Measurements from ENCODE around the gene TRIM8.

The TRIM8 gene

GRCh38 chr10:102644066-102644645 is at the start of gene TRIM8:
TRIM8 (plus strand) TSS chr10:102644479; CDS start chr10:102644618, 139 bp downstream.
- H3K4me3 ChIP-seq (ENCODE audit: low read depth, low read length), result peak within 1 kb of the TSS; percentile 72

- H3K4me3 ChIP-seq (ENCODE audit: low read depth, low read length), result no peak overlapping the region
These were observed 49.0 kb upstream of the TRIM8 start for GRCh38 chr10:102595293-102595692.

- no peak overlapping the region for H3K4me3 ChIP-seq (ENCODE audit: low read depth, low read length)
These were observed 48.4 kb upstream of the TRIM8 start for GRCh38 chr10:102595897-102596296.

- no peak overlapping the region for H3K4me3 ChIP-seq (ENCODE audit: low read depth, low read length)
These were observed 47.7 kb upstream of the TRIM8 start for GRCh38 chr10:102596506-102596971.

- no peak overlapping the region for H3K4me3 ChIP-seq (ENCODE audit: low read depth, low read length)
These were observed 46.9 kb upstream of the TRIM8 start for GRCh38 chr10:102597131-102597991.

- no peak overlapping the region for H3K4me3 ChIP-seq (ENCODE audit: low read depth, low read length)
These were observed 46.0 kb upstream of the TRIM8 start for GRCh38 chr10:102598243-102598642.

GRCh38 chr10:102599565-102600327 is 44.5 kb upstream of the TRIM8 start:
- H3K4me3 ChIP-seq (ENCODE audit: low read depth, low read length), result no peak overlapping the region

GRCh38 chr10:102600816-102601215 is 43.5 kb upstream of the TRIM8 start:
- H3K4me3 ChIP-seq (ENCODE audit: low read depth, low read length), result no peak overlapping the region

- no peak overlapping the region for H3K4me3 ChIP-seq (ENCODE audit: low read depth, low read length)
These were observed 42.6 kb upstream of the TRIM8 start for GRCh38 chr10:102601639-102602038.

- H3K4me3 ChIP-seq (ENCODE audit: low read depth, low read length), result no peak overlapping the region
These were observed 41.8 kb upstream of the TRIM8 start for GRCh38 chr10:102602272-102603045.

- H3K4me3 ChIP-seq (ENCODE audit: low read depth, low read length), result no peak overlapping the region
These were observed 40.3 kb upstream of the TRIM8 start for GRCh38 chr10:102603946-102604345.

GRCh38 chr10:102604439-102604841 is 39.8 kb upstream of the TRIM8 start:
- H3K4me3 ChIP-seq (ENCODE audit: low read depth, low read length), result no peak overlapping the region

- no peak overlapping the region for H3K4me3 ChIP-seq (ENCODE audit: low read depth, low read length)
These were observed 38.6 kb upstream of the TRIM8 start for GRCh38 chr10:102605712-102606111.

- H3K4me3 ChIP-seq (ENCODE audit: low read depth, low read length), result no peak overlapping the region
These were observed 35.8 kb upstream of the TRIM8 start for GRCh38 chr10:102608487-102608886.

- no peak overlapping the region for H3K4me3 ChIP-seq (ENCODE audit: low read depth, low read length)
These were observed 33.8 kb upstream of the TRIM8 start for GRCh38 chr10:102610441-102610887.

GRCh38 chr10:102611514-102612087 is 32.7 kb upstream of the TRIM8 start:
- H3K4me3 ChIP-seq (ENCODE audit: low read depth, low read length), result no peak overlapping the region

GRCh38 chr10:102612964-102613275 is 31.4 kb upstream of the TRIM8 start:
- H3K4me3 ChIP-seq (ENCODE audit: low read depth, low read length), result no peak overlapping the region

- H3K4me3 ChIP-seq (ENCODE audit: low read depth, low read length), result no peak overlapping the region
These were observed 31.0 kb upstream of the TRIM8 start for GRCh38 chr10:102613286-102613685.

- H3K4me3 ChIP-seq (ENCODE audit: low read depth, low read length), result no peak overlapping the region
These were observed 30.5 kb upstream of the TRIM8 start for GRCh38 chr10:102613785-102614184.

- no peak overlapping the region for H3K4me3 ChIP-seq (ENCODE audit: low read depth, low read length)
These were observed 29.4 kb upstream of the TRIM8 start for GRCh38 chr10:102614888-102615287.

Data from iPS-11a (cell line).